Activated CD4-positive, alpha-beta T cell treated with anti-CD3 and anti-CD28 coated beads, Interleukin-2, amount 10 ng/mL, durations not matched to agents 7 days and 5 days (primary cell): ENCODE measurements around the gene CCDC6. TPM values are rescaled to one million over a fixed set of nuclear protein-coding genes. Genes with fewer than 3 reads are reported as not detected.

Experiments used
- CTCF ChIA-PET: fragments of 350-600 bp; sonication (Branson Sonifier 250); formaldehyde crosslinking; loops from one replicate; lab custom pipeline; 2021; ENCODE audit warnings: antibody characterized with exemption; lab: Charles Lee
- POLR2A ChIA-PET: fragments of 350-600 bp; sonication (Branson Sonifier 250); formaldehyde crosslinking; loops from one replicate; lab custom pipeline; 2021; ENCODE audit warnings: antibody characterized with exemption; lab: Charles Lee
- DNase-seq: peaks from one replicate; pipeline ENCODE4 v3.0.0-alpha.2; 2020
- H3K27ac Mint-ChIP-seq: one replicate; pipeline ENCODE4 v1.8.0; 2021; ENCODE audit warnings: mild to moderate bottlenecking, moderate library complexity, mixed read lengths
- H3K27me3 Mint-ChIP-seq: one replicate; pipeline ENCODE4 v1.8.0; 2021; ENCODE audit warnings: mixed read lengths
- H3K36me3 Mint-ChIP-seq: one replicate; pipeline ENCODE4 v1.8.0; 2021; ENCODE audit warnings: low read depth, mixed read lengths
- H3K4me1 Mint-ChIP-seq: one replicate; pipeline ENCODE4 v1.8.0; 2021; ENCODE audit warnings: mixed read lengths
- H3K4me3 Mint-ChIP-seq: one replicate; pipeline ENCODE4 v1.8.0; 2021; ENCODE audit warnings: mild to moderate bottlenecking, moderate library complexity, mixed read lengths
- H3K9me3 Mint-ChIP-seq: one replicate; pipeline ENCODE4 v1.8.0; 2021; ENCODE audit warnings: mixed read lengths
- total RNA-seq, 2 experiments: library from RNA; stranded (reverse); gene quantifications; one replicate each; pipeline ENCODE4 v1.2.3, GENCODE V29; 2021

Gene CCDC6
- total RNA-seq, 2 experiments from 2014 or later, result 18.9 to 21.8 TPM

- Mint-ChIP-seq H3K4me1 (no peaks in the 10 kb centered on the region), H3K4me3 (no peak overlapping the region), H3K9me3 (peaks cover 18% of the 10 kb centered on the region), H3K27ac (no peak overlapping the region), H3K27me3 (peaks cover 19% of the 10 kb centered on the region), H3K36me3 (no peaks in the 10 kb centered on the region)
- DNase-seq, result no peak
- POLR2A ChIA-PET, result no interaction called here
- CTCF ChIA-PET, result interaction anchor here (0.9 kb wide), 1 partner anchor 16 kb away, joined by 4 read pairs; the partner anchor contains the start of gene CCDC6
These were observed 16.6 kb upstream of the CCDC6 start for GRCh38 chr10:59922907-59923306.

- POLR2A ChIA-PET, result no interaction called here
These were observed 11.6 kb upstream of the CCDC6 start for GRCh38 chr10:59917922-59918321.

GRCh38 chr10:59913547-59914237, 7.3 kb upstream of the CCDC6 start:
- H3K36me3 Mint-ChIP-seq, result peaks cover 4% of the 10 kb centered on the region
- ChIA-PET POLR2A (no interaction called here), CTCF (no interaction called here)
- H3K9me3 Mint-ChIP-seq, result peaks cover 17% of the 10 kb centered on the region
- peaks cover 3% of the 10 kb centered on the region for H3K4me1 Mint-ChIP-seq
- H3K27ac Mint-ChIP-seq, result no peak overlapping the region
- no peak for DNase-seq
- peaks cover 9% of the 10 kb centered on the region for H3K27me3 Mint-ChIP-seq
- no peak overlapping the region for H3K4me3 Mint-ChIP-seq

More at GRCh38 chr10:59917922-59918321, 11.6 kb upstream of the CCDC6 start:
- Mint-ChIP-seq H3K4me1 (no peaks in the 10 kb centered on the region), H3K27me3 (peaks cover 23% of the 10 kb centered on the region), H3K36me3 (peaks cover 4% of the 10 kb centered on the region), H3K4me3 (no peak overlapping the region), H3K27ac (no peak overlapping the region), H3K9me3 (peaks cover 22% of the 10 kb centered on the region)
- CTCF ChIA-PET, result no interaction called here
- no peak for DNase-seq

GRCh38 chr10:59910867-59911266, 4.5 kb upstream of the CCDC6 start:
- H3K9me3 Mint-ChIP-seq, result peaks cover 17% of the 10 kb centered on the region
- no peak overlapping the region for H3K27ac Mint-ChIP-seq
- no peak for DNase-seq
- POLR2A ChIA-PET, result no interaction called here
- peaks cover 2% of the 10 kb centered on the region for H3K27me3 Mint-ChIP-seq
- peaks cover 4% of the 10 kb centered on the region for H3K36me3 Mint-ChIP-seq
- peaks cover 23% of the 10 kb centered on the region for H3K4me1 Mint-ChIP-seq
- CTCF ChIA-PET, result no interaction called here
- no peak overlapping the region for H3K4me3 Mint-ChIP-seq

- CTCF ChIA-PET, result no interaction called here
- Mint-ChIP-seq H3K9me3 (peaks cover 17% of the 10 kb centered on the region), H3K27ac (no peak overlapping the region), H3K27me3 (no peaks in the 10 kb centered on the region), H3K36me3 (peaks cover 6% of the 10 kb centered on the region), H3K4me3 (no peak overlapping the region), H3K4me1 (peaks cover 30% of the 10 kb centered on the region)
- DNase-seq, result no peak
- POLR2A ChIA-PET, result no interaction called here
These were observed 3.5 kb upstream of the CCDC6 start for GRCh38 chr10:59909815-59910214.

- POLR2A ChIA-PET, result interaction anchor here (0.6 kb wide), 1 partner anchor 29 kb away, joined by 4 read pairs; no protein-coding TSS in a partner anchor
- CTCF ChIA-PET, result interaction anchor here (1.8 to 2.0 kb wide), 2 partner anchors 43 to 44 kb away, joined by 4 to 5 read pairs; no protein-coding TSS in a partner anchor
- H3K9me3 Mint-ChIP-seq, result peaks cover 13% of the 10 kb centered on the region
- peak overlapping the region; percentile 98 for H3K27ac Mint-ChIP-seq
- peak overlapping the region; percentile 92 for H3K4me3 Mint-ChIP-seq
- no peaks in the 10 kb centered on the region for H3K27me3 Mint-ChIP-seq
- peaks cover 41% of the 10 kb centered on the region for H3K4me1 Mint-ChIP-seq
- H3K36me3 Mint-ChIP-seq, result peaks cover 2% of the 10 kb centered on the region
- DNase-seq, result no peak
These were observed 2.4 kb upstream of the CCDC6 start for GRCh38 chr10:59908808-59909143.

- peaks cover 45% of the 10 kb centered on the region for H3K4me1 Mint-ChIP-seq
These were observed 1.8 kb upstream of the CCDC6 start for GRCh38 chr10:59907918-59908807.

GRCh38 chr10:59907537-59907917, 1.2 kb upstream of the CCDC6 start:
- H3K9me3 Mint-ChIP-seq, result peaks cover 2% of the 10 kb centered on the region
- H3K4me3 Mint-ChIP-seq, result peak overlapping the region; percentile 92
- peaks cover 50% of the 10 kb centered on the region for H3K4me1 Mint-ChIP-seq
- no peaks in the 10 kb centered on the region for H3K27me3 Mint-ChIP-seq
- ChIA-PET POLR2A (no interaction called here), CTCF (interaction anchor here (1.3 to 2.0 kb wide), 3 partner anchors 39 to 43 kb away, joined by 3 to 5 read pairs (median 4); no protein-coding TSS in a partner anchor)
- DNase-seq, result no peak
- peak overlapping the region; percentile 98 for H3K27ac Mint-ChIP-seq
- peaks cover 8% of the 10 kb centered on the region for H3K36me3 Mint-ChIP-seq

More at GRCh38 chr10:59907918-59908807, 1.8 kb upstream of the CCDC6 start:
- Mint-ChIP-seq H3K4me3 (peak overlapping the region; percentile 92), H3K27me3 (no peaks in the 10 kb centered on the region), H3K36me3 (peaks cover 1% of the 10 kb centered on the region), H3K27ac (peak overlapping the region; percentile 98), H3K9me3 (peaks cover 7% of the 10 kb centered on the region)
- POLR2A ChIA-PET, result interaction anchor here (0.6 kb wide), 1 partner anchor 30 kb away, joined by 4 read pairs; no protein-coding TSS in a partner anchor
- CTCF ChIA-PET, result interaction anchor here (1.3 to 2.0 kb wide), 3 partner anchors 39 to 43 kb away, joined by 3 to 5 read pairs (median 4); no protein-coding TSS in a partner anchor
- peak; percentile 68 for DNase-seq

- no peak for DNase-seq
- CTCF ChIA-PET, result interaction anchor here (0.6 to 2.2 kb wide), 29 partner anchors 7 to 317 kb away, joined by 3 to 16 read pairs (median 4); no protein-coding TSS in a partner anchor
- Mint-ChIP-seq H3K27ac (peak overlapping the region; percentile 98), H3K9me3 (peaks cover 2% of the 10 kb centered on the region), H3K4me1 (peaks cover 60% of the 10 kb centered on the region), H3K36me3 (peaks cover 14% of the 10 kb centered on the region), H3K27me3 (no peaks in the 10 kb centered on the region), H3K4me3 (peak overlapping the region; percentile 92)
- POLR2A ChIA-PET, result interaction anchor here (0.6 kb wide), 1 partner anchor 20 kb away, joined by 4 read pairs; no protein-coding TSS in a partner anchor
These were observed 482 bp downstream of the CCDC6 start for GRCh38 chr10:59905731-59906416.

GRCh38 chr10:59905066-59905730, 1.2 kb downstream of the CCDC6 start:
- peak; percentile 23 for DNase-seq
- peaks cover 2% of the 10 kb centered on the region for H3K9me3 Mint-ChIP-seq
- H3K27me3 Mint-ChIP-seq, result no peaks in the 10 kb centered on the region
- H3K4me1 Mint-ChIP-seq, result peaks cover 63% of the 10 kb centered on the region
- H3K36me3 Mint-ChIP-seq, result peaks cover 17% of the 10 kb centered on the region
- POLR2A ChIA-PET, result interaction anchor here (0.6 kb wide), 1 partner anchor 13 kb away, joined by 3 read pairs; no protein-coding TSS in a partner anchor
- peak overlapping the region; percentile 92 for H3K4me3 Mint-ChIP-seq
- CTCF ChIA-PET, result interaction anchor here (1.8 to 2.2 kb wide), 6 partner anchors 11 to 74 kb away, joined by 4 to 16 read pairs (median 7); no protein-coding TSS in a partner anchor
- H3K27ac Mint-ChIP-seq, result peak overlapping the region; percentile 85

- ChIA-PET POLR2A (interaction anchor here (0.6 kb wide), 1 partner anchor 12 kb away, joined by 3 read pairs; no protein-coding TSS in a partner anchor), CTCF (interaction anchor here (1.8 to 2.2 kb wide), 5 partner anchors 11 to 74 kb away, joined by 4 to 7 read pairs (median 7); no protein-coding TSS in a partner anchor)
- peaks cover 22% of the 10 kb centered on the region for H3K36me3 Mint-ChIP-seq
- no peak for DNase-seq
- peaks cover 68% of the 10 kb centered on the region for H3K4me1 Mint-ChIP-seq
- no peaks in the 10 kb centered on the region for H3K27me3 Mint-ChIP-seq
- H3K9me3 Mint-ChIP-seq, result no peaks in the 10 kb centered on the region
- peak overlapping the region; percentile 85 for H3K27ac Mint-ChIP-seq
- H3K4me3 Mint-ChIP-seq, result peak overlapping the region; percentile 92
These were observed 1.8 kb downstream of the CCDC6 start for GRCh38 chr10:59904426-59905065.
